Smooth muscle cell (in vitro differentiated cells): ENCODE results near the gene SERPINB3. TPM values are rescaled to one million over a fixed set of nuclear protein-coding genes. Genes with fewer than 3 reads are reported as not detected.

Experiments
- DNase-seq: peaks from one replicate; lab custom pipeline; 2025; ENCODE audit not compliant: unreplicated experiment; lab: John Stamatoyannopoulos, UW
- H2AFZ ChIP-seq: fragments of 200-600 bp; sonication (generic); 2 replicates; pipeline ENCODE4 v1.6.0; 2016; ENCODE audit warnings: antibody characterized with exemption, low read depth, mild to moderate bottlenecking
- H3F3A ChIP-seq: fragments of 200-600 bp; sonication (generic); 2 replicates; pipeline ENCODE4 v1.6.0; 2017; ENCODE audit warnings: antibody characterized with exemption, low read depth
- H3K27ac ChIP-seq: fragments of 200-600 bp; sonication (generic); 2 replicates; pipeline ENCODE4 v1.5.1; 2016; ENCODE audit warnings: low read depth, mild to moderate bottlenecking
- H3K27me3 ChIP-seq: fragments of 200-600 bp; sonication (generic); 2 replicates; pipeline ENCODE4 v1.6.1; 2016; ENCODE audit warnings: low read depth, mild to moderate bottlenecking
- H3K36me3 ChIP-seq: fragments of 200-600 bp; sonication (generic); 2 replicates; pipeline ENCODE4 v1.5.1; 2016; ENCODE audit warnings: low read depth
- H3K4me1 ChIP-seq: fragments of 200-600 bp; sonication (generic); 2 replicates; pipeline ENCODE4 v1.5.1; 2016; ENCODE audit warnings: low read depth
- H3K4me2 ChIP-seq: fragments of 200-600 bp; sonication (generic); 2 replicates; pipeline ENCODE4 v1.6.0; 2016; ENCODE audit warnings: mild to moderate bottlenecking
- H3K4me3 ChIP-seq: fragments of 200-600 bp; sonication (generic); 2 replicates; pipeline ENCODE4 v1.5.1; 2016; ENCODE audit warnings: mild to moderate bottlenecking
- H3K79me2 ChIP-seq: fragments of 200-600 bp; sonication (generic); 2 replicates; pipeline ENCODE4 v1.6.0; 2016; ENCODE audit warnings: low read depth, mild to moderate bottlenecking
- H3K9ac ChIP-seq: fragments of 200-600 bp; sonication (generic); 2 replicates; pipeline ENCODE4 v1.6.0; 2016; ENCODE audit warnings: low read depth
- H3K9me3 ChIP-seq: fragments of 200-600 bp; sonication (generic); replicated peaks from 2 replicates; pipeline ENCODE4 v1.5.1; 2016; ENCODE audit warnings: low read depth
- H4K20me1 ChIP-seq: fragments of 200-600 bp; sonication (generic); 2 replicates; pipeline ENCODE4 v1.6.0; 2016; ENCODE audit warnings: low read depth
- CTCF ChIP-seq: fragments of 200-600 bp; sonication (generic); IDR thresholded peaks from 2 replicates; pipeline ENCODE4 v1.5.1; 2017; ENCODE audit warnings: borderline replicate concordance, mild to moderate bottlenecking, antibody characterized with exemption; ENCODE audit not compliant: insufficient read depth, poor library complexity, severe bottlenecking
- WGBS: methylation state at CpG from one replicate; pipeline ENCODE4 v1.1.7; 2016; ENCODE audit warnings: low lambda C conversion rate; 5-methylcytosine and 5-hydroxymethylcytosine counted together
- polyA plus RNA-seq: library from polyadenylated mRNA; unstranded; fragments of >200 nt; fragmentation: Nextera tagmentation; extraction: Ambion mirVana; gene quantifications from 2 replicates; pipeline ENCODE4 v1.2.1, GENCODE V29; 2016
- total RNA-seq: library from RNA; depleted of rRNA; stranded (reverse); fragments of >200 nt; gene quantifications from 2 replicates; pipeline ENCODE4 v1.2.3, GENCODE V29; 2014

Gene SERPINB3
- total and polyA plus RNA-seq, 2 experiments from 2014 or later = 44.0 to 148 TPM

GRCh38 chr18:63689064-63689463 is 27.4 kb upstream of the SERPINB3 start:
- Histone ChIP-seq H3K9me3 (no peaks in the 10 kb centered on the region), H4K20me1 (no peaks in the 10 kb centered on the region), H3K9ac (no peak overlapping the region), H3F3A (no peaks in the 10 kb centered on the region), H3K27ac (no peak overlapping the region), H3K4me2 (no peak overlapping the region), H3K4me3 (no peak overlapping the region), H3K36me3 (no peaks in the 10 kb centered on the region), H3K27me3 (no peaks in the 10 kb centered on the region), H2AFZ (no peak overlapping the region), H3K4me1 (no peaks in the 10 kb centered on the region), H3K79me2 (no peaks in the 10 kb centered on the region)
- TF ChIP-seq CTCF = no peak
- 80% methylated on average over 2 of the region's 2 CpGs for WGBS
- no peak for DNase-seq

GRCh38 chr18:63686871-63687270 is 25.2 kb upstream of the SERPINB3 start:
- no peak for TF ChIP-seq CTCF
- 40% methylated on average over 2 of the region's 2 CpGs for WGBS
- H3K9ac ChIP-seq = no peak overlapping the region
- H3K9me3 ChIP-seq = no peaks in the 10 kb centered on the region
- no peaks in the 10 kb centered on the region for H3F3A ChIP-seq
- H3K4me2 ChIP-seq = no peak overlapping the region
- no peaks in the 10 kb centered on the region for H3K79me2 ChIP-seq
- H3K36me3 ChIP-seq = no peaks in the 10 kb centered on the region
- no peak overlapping the region for H2AFZ ChIP-seq
- no peak for DNase-seq
- no peak overlapping the region for H3K27ac ChIP-seq
- no peak overlapping the region for H3K4me3 ChIP-seq
- no peaks in the 10 kb centered on the region for H4K20me1 ChIP-seq
- H3K4me1 ChIP-seq = peaks cover 10% of the 10 kb centered on the region
- H3K27me3 ChIP-seq = no peaks in the 10 kb centered on the region

DNA sequence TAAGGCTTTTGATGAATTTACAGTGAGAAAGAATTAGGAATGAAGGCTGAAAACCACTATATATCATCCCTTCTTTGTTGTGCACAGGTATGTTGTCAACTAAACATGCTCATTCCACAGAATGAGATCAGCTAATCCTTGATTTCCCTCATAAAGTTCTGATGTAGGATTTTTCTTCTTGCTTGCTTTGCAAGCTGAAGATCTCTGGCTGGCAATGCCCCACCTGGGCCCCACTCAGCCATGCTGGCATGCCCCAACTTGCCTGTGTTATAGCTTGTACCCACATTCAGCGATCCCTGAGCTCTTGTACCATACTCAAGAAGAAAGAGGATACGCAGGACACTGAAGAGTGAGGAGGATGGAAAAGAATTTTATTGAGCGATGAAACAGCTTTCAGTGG is 23.0 kb upstream of the SERPINB3 start:
- Histone ChIP-seq H4K20me1 (no peaks in the 10 kb centered on the region), H3K27me3 (no peaks in the 10 kb centered on the region), H3K27ac (no peak overlapping the region), H3K4me1 (peaks cover 10% of the 10 kb centered on the region), H2AFZ (no peak overlapping the region), H3K9ac (no peak overlapping the region), H3K4me3 (no peak overlapping the region), H3K79me2 (no peaks in the 10 kb centered on the region), H3K4me2 (no peak overlapping the region), H3F3A (no peaks in the 10 kb centered on the region), H3K9me3 (no peaks in the 10 kb centered on the region), H3K36me3 (no peaks in the 10 kb centered on the region)
- DNase-seq = no peak
- 92% methylated on average over 3 of the region's 3 CpGs for WGBS
- no peak for TF ChIP-seq CTCF

GRCh38 chr18:63683890-63684289 is 22.2 kb upstream of the SERPINB3 start:
- Histone ChIP-seq H4K20me1 (no peaks in the 10 kb centered on the region), H3K9ac (no peak overlapping the region), H3K4me1 (peaks cover 10% of the 10 kb centered on the region), H3K36me3 (no peaks in the 10 kb centered on the region), H3K27ac (no peak overlapping the region), H3F3A (no peaks in the 10 kb centered on the region), H3K4me3 (no peak overlapping the region), H3K79me2 (no peaks in the 10 kb centered on the region), H2AFZ (no peak overlapping the region), H3K27me3 (no peaks in the 10 kb centered on the region), H3K9me3 (no peaks in the 10 kb centered on the region), H3K4me2 (no peak overlapping the region)
- 62% methylated on average over 5 of the region's 5 CpGs for WGBS
- no peak for DNase-seq
- TF ChIP-seq CTCF = no peak
